PC-3 (cell line): Measurements from ENCODE around the gene NSUN5. TPM values are rescaled to one million over a fixed set of nuclear protein-coding genes. Genes with fewer than 3 reads are reported as not detected.

Experiments used
- ATAC-seq: fragments of 200-7000 bp; cut with Tn5 transposase; 2 replicates; pipeline ENCODE4 v1.9.1; 2020; ENCODE audit warnings: mild to moderate bottlenecking, moderate library complexity
- Bru-seq: library from RNA; stranded (reverse); fragments of 400-500 nt; gene quantifications from one replicate; lab custom pipeline; 2021; lab: Mats Ljungman, UMichigan
- BruChase-seq, 2 experiments: library from RNA; stranded (reverse); fragments of 400-500 nt; gene quantifications; one replicate each; lab custom pipeline; 2021; lab: Mats Ljungman, UMichigan
- BruUV-seq: library from RNA; stranded (reverse); fragments of 400-500 nt; replicated peaks from 2 replicates; lab custom pipeline; 2021; lab: Mats Ljungman, UMichigan
- CTCF ChIA-PET: fragments of 300-600 bp; sonication (Branson Sonifier 250); formaldehyde crosslinking; loops from one replicate; lab custom pipeline; 2022; ENCODE audit warnings: antibody characterized with exemption; lab: Charles Lee
- POLR2A ChIA-PET: fragments of 300-600 bp; sonication (Branson Sonifier 250); formaldehyde crosslinking; loops from one replicate; lab custom pipeline; 2022; ENCODE audit warnings: antibody characterized with exemption; ENCODE audit not compliant: unreplicated experiment; lab: Charles Lee
- DNase-seq: peaks from one replicate; pipeline ENCODE4 v3.0.0-alpha.2; 2015
- H2AFZ ChIP-seq: fragments of 300-600 bp; sonication (generic); 2 replicates; pipeline ENCODE4 v1.6.0; 2016; ENCODE audit warnings: antibody characterized with exemption, low read length
- H3F3A ChIP-seq: fragments of 300-600 bp; sonication (generic); one replicate; pipeline ENCODE4 v1.6.0; 2017; ENCODE audit warnings: antibody characterized with exemption, low read length, control low read depth, mild to moderate bottlenecking; ENCODE audit not compliant: unreplicated experiment
- H3K27ac ChIP-seq: fragments of 300-600 bp; sonication (generic); 2 replicates; pipeline ENCODE4 v1.5.1; 2016; ENCODE audit warnings: mild to moderate bottlenecking, low read length
- H3K27me3 ChIP-seq: fragments of 300-600 bp; sonication (generic); 2 replicates; pipeline ENCODE4 v1.6.1; 2016; ENCODE audit warnings: low read length, mixed read lengths
- H3K36me3 ChIP-seq: fragments of 300-600 bp; sonication (generic); 2 replicates; pipeline ENCODE4 v1.6.1; 2016; ENCODE audit warnings: low read depth, mixed run types, low read length, mixed read lengths
- H3K4me1 ChIP-seq: fragments of 300-600 bp; sonication (generic); 2 replicates; pipeline ENCODE4 v1.5.1; 2016; ENCODE audit warnings: low read length; ENCODE audit not compliant: insufficient read depth
- H3K4me2 ChIP-seq: fragments of 300-600 bp; sonication (generic); 2 replicates; pipeline ENCODE4 v1.6.0; 2016; ENCODE audit warnings: low read length
- H3K4me3 ChIP-seq: fragments of 300-600 bp; sonication (generic); 2 replicates; pipeline ENCODE4 v1.5.1; 2016; ENCODE audit warnings: mild to moderate bottlenecking, low read length, mixed read lengths
- H3K79me2 ChIP-seq: fragments of 300-600 bp; sonication (generic); 2 replicates; pipeline ENCODE4 v1.6.1; 2017; ENCODE audit warnings: low read length, mixed read lengths
- H3K9ac ChIP-seq: fragments of 300-600 bp; sonication (generic); 2 replicates; pipeline ENCODE4 v1.6.0; 2016; ENCODE audit warnings: mild to moderate bottlenecking, low read length
- H3K9me2 ChIP-seq: fragments of 300-600 bp; sonication (generic); replicated peaks from 2 replicates; pipeline ENCODE4 v1.6.1; 2016; ENCODE audit warnings: mixed run types, low read length, mixed read lengths
- H3K9me3 ChIP-seq: fragments of 300-600 bp; sonication (generic); 2 replicates; pipeline ENCODE4 v1.6.1; 2016; ENCODE audit warnings: low read length, mixed read lengths
- H4K20me1 ChIP-seq: fragments of 300-600 bp; sonication (generic); 2 replicates; pipeline ENCODE4 v1.6.1; 2016; ENCODE audit warnings: low read length, mixed read lengths
- EZH2 ChIP-seq: fragments of 300-600 bp; sonication (generic); IDR thresholded peaks from one replicate; pipeline ENCODE4 v1.6.1; 2017; ENCODE audit warnings: antibody characterized with exemption, mild to moderate bottlenecking, low read length; ENCODE audit not compliant: unreplicated experiment
- EZH2phosphoT487 ChIP-seq: fragments of 300-600 bp; sonication (generic); IDR thresholded peaks from 2 replicates; pipeline ENCODE4 v1.6.1; 2018; ENCODE audit warnings: mild to moderate bottlenecking, antibody characterized with exemption, low read length, borderline replicate concordance
- intact Hi-C: fragments of 100-400 bp; cut with micrococcal nuclease; formaldehyde crosslinking; loops from 2 replicates; pipeline ENCODE4 v1.9.0; 2023
- long read RNA-seq: library from polyadenylated mRNA; unstranded; transcript quantifications from one replicate; pipeline ENCODE4 v2.0.0, GENCODE V29; 2021; ENCODE audit not compliant: unreplicated experiment
- total RNA-seq: library from RNA; depleted of rRNA; stranded (reverse); fragments of >200 nt; gene quantifications from 2 replicates; pipeline ENCODE4 v1.2.3, GENCODE V29; 2014; rRNA removed
- TF ChIP-seq, protein P1 (sequence below): fragments of 300-600 bp; sonication (generic); conservative IDR thresholded peaks from 2 replicates; pipeline ENCODE4 v1.5.1; 2017; ENCODE audit warnings: antibody characterized with exemption, low read depth, mild to moderate bottlenecking, low read length

Gene NSUN5
- total RNA-seq, result 36.0 and 51.6 TPM in 2 replicates
- Bru-seq, nascent RNA, result percentile 80 among the genes with signal in this experiment
- BruChase-seq, experiment 1, labeled RNA remaining after a 6-hour chase, result percentile 85 among the genes with signal in this experiment
- percentile 82 among the genes with signal in this experiment for BruChase-seq, experiment 2, labeled RNA remaining after a 2-hour chase
- long read RNA-seq, transcript NSUN5-204 (10 exons, 1,663 nt), result major isoform, 49 of 98 reads
- long read RNA-seq, partial matches to known transcripts, result 29 of 98 reads
- long read RNA-seq, other reads (novel, unspliced or antisense), result 15 of 98 reads

GRCh38 chr7:73308665-73309214, at the start of gene NSUN5:
Gene NSUN5, minus strand, starts transcription at chr7:73308826. Its CDS starts 36 bp downstream, at chr7:73308790.
- H3F3A ChIP-seq, result no peaks in the 10 kb centered on the region
- H4K20me1 ChIP-seq, result no peaks in the 10 kb centered on the region
- intact Hi-C loops, result no loop called here
- no peak for TF ChIP-seq EZH2phosphoT487
- TF ChIP-seq, protein P1, sequence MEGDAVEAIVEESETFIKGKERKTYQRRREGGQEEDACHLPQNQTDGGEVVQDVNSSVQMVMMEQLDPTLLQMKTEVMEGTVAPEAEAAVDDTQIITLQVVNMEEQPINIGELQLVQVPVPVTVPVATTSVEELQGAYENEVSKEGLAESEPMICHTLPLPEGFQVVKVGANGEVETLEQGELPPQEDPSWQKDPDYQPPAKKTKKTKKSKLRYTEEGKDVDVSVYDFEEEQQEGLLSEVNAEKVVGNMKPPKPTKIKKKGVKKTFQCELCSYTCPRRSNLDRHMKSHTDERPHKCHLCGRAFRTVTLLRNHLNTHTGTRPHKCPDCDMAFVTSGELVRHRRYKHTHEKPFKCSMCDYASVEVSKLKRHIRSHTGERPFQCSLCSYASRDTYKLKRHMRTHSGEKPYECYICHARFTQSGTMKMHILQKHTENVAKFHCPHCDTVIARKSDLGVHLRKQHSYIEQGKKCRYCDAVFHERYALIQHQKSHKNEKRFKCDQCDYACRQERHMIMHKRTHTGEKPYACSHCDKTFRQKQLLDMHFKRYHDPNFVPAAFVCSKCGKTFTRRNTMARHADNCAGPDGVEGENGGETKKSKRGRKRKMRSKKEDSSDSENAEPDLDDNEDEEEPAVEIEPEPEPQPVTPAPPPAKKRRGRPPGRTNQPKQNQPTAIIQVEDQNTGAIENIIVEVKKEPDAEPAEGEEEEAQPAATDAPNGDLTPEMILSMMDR, result no peak
- no peak for TF ChIP-seq EZH2
- ChIA-PET CTCF (no interaction called here), POLR2A (interaction anchor here (0.5 kb wide), 1 partner anchor 10 kb away, joined by 4 read pairs; no protein-coding TSS in a partner anchor)
- peaks cover 11% of the 10 kb centered on the region; the same call in 1 of the 2 replicates for H3K4me1 ChIP-seq
- no TSS peak for BruUV-seq
- peaks cover 32% of the 10 kb centered on the region for H3K79me2 ChIP-seq
- H3K4me2 ChIP-seq, result peak within 1 kb of the TSS; percentile 91
- peak; percentile 90 for ATAC-seq
- H3K9ac ChIP-seq, result peak within 1 kb of the TSS; percentile 81
- peak; percentile 75 for DNase-seq
- peak within 1 kb of the TSS; percentile 75 for H2AFZ ChIP-seq
- peak within 1 kb of the TSS; percentile 86 for H3K4me3 ChIP-seq
- H3K27me3 ChIP-seq, result no peaks in the 10 kb centered on the region
- H3K36me3 ChIP-seq, result no peaks in the 10 kb centered on the region; the same call in 1 of the 2 replicates
- no peaks in the 10 kb centered on the region for H3K9me2 ChIP-seq
- H3K27ac ChIP-seq, result no peak within 1 kb of the TSS; the same call in 1 of the 2 replicates
- H3K9me3 ChIP-seq, result no peaks in the 10 kb centered on the region

- ATAC-seq (no peak), DNase-seq (no peak)
- no peak overlapping the region for H2AFZ ChIP-seq
- H3K36me3 ChIP-seq, result no peaks in the 10 kb centered on the region
- no peaks in the 10 kb centered on the region for H4K20me1 ChIP-seq
- no peaks in the 10 kb centered on the region for H3F3A ChIP-seq
- H3K27ac ChIP-seq, result no peak overlapping the region
- no peaks in the 10 kb centered on the region for H3K9me3 ChIP-seq
- intact Hi-C loops, result no loop called here
- ChIA-PET CTCF (no interaction called here), POLR2A (no interaction called here)
- peaks cover 9% of the 10 kb centered on the region for H3K4me1 ChIP-seq
- H3K4me3 ChIP-seq, result no peak overlapping the region
- TF ChIP-seq EZH2 (no peak), EZH2phosphoT487 (no peak)
- TF ChIP-seq, protein P1, result no peak
- no peaks in the 10 kb centered on the region for H3K9me2 ChIP-seq
- no peak overlapping the region for H3K9ac ChIP-seq
- H3K4me2 ChIP-seq, result no peak overlapping the region
- H3K27me3 ChIP-seq, result no peaks in the 10 kb centered on the region
- H3K79me2 ChIP-seq, result no peaks in the 10 kb centered on the region
- BruUV-seq, result no TSS peak
Measured at GRCh38 chr7:73356159-73356558, 47.5 kb upstream of the NSUN5 start.

DNA sequence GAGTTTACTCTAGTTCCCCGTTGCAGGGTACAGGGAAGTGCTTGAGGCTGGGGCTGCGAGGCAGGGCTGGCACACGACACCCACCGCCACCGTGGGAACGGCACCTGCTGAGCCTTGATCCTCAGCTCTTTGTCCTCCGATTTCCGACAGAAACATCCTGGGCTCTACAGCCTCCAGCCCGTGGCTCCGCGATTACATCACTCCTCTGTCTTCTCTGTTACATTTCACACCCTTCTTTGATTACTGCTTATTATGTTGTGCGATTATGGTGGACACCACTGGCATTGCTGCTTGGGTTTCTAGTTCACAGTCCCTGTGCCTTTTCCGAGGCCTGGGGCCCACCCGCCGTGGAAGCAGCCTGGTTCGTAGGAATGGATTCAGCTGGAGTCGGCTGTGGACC, 46.2 kb upstream of the NSUN5 start:
- no TSS peak for BruUV-seq
- CTCF ChIA-PET, result no interaction called here

More for the DNA sequence above, 46.2 kb upstream of the NSUN5 start:
- peaks cover 9% of the 10 kb centered on the region for H3K4me1 ChIP-seq
- intact Hi-C loops, result no loop called here
- no peak overlapping the region for H3K4me3 ChIP-seq
- H3K9me3 ChIP-seq, result no peaks in the 10 kb centered on the region
- H3K9ac ChIP-seq, result no peak overlapping the region
- no peaks in the 10 kb centered on the region for H3K27me3 ChIP-seq
- no peaks in the 10 kb centered on the region for H3K9me2 ChIP-seq
- ATAC-seq, result no peak
- H3K27ac ChIP-seq, result no peak overlapping the region
- TF ChIP-seq EZH2, result no peak
- TF ChIP-seq EZH2phosphoT487, result no peak
- TF ChIP-seq, protein P1, result no peak
- H3K4me2 ChIP-seq, result no peak overlapping the region
- H4K20me1 ChIP-seq, result no peaks in the 10 kb centered on the region
- DNase-seq, result no peak
- no peaks in the 10 kb centered on the region for H3K79me2 ChIP-seq
- no peaks in the 10 kb centered on the region for H3F3A ChIP-seq
- no peak overlapping the region for H2AFZ ChIP-seq
- no peaks in the 10 kb centered on the region for H3K36me3 ChIP-seq
- POLR2A ChIA-PET, result no interaction called here
